GM21360 (cell line): ENCODE data around the gene ZNF536.

Source experiments
- ATAC-seq: cut with Tn5 transposase; IDR thresholded peaks from one replicate; pipeline ENCODE4 v1.9.1; 2021; ENCODE audit warnings: mild to moderate bottlenecking, moderate library complexity; ENCODE audit not compliant: unreplicated experiment

The ZNF536 gene

DNA sequence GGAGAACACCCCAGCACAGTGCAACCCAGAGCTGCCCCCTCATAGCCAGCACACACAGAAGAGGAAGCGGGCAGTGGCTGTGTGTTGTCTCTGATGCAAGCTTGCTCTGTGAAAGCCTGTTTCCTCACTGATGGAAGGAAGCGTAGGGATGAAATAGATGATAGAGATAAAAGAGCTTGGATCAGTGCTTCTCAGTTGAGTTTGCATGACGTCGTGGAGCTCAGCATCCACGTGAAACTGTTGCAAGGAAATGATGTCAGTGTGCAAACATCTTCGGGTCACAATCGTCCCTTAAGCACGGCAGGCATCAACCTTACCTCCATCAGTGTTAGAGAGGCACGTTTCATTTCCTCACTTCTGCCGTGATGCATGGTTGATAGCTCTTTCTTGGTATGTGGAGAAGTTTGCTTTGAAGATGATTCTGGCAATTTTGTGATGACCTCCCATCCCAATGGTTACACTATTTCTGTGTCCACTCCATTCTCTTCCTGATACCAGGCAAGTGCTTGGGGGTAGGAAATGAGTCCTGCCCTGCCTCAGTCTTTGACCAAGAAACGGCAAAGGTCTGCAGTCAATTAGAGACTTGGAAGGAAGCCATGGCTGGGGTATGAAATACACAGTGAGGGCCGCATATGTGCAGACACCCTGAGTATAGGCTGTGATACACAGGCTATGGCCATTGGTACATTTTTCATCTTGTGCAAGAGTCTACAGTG lies 183.0 kb downstream of the ZNF536 start:
- no peak for ATAC-seq

DNA sequence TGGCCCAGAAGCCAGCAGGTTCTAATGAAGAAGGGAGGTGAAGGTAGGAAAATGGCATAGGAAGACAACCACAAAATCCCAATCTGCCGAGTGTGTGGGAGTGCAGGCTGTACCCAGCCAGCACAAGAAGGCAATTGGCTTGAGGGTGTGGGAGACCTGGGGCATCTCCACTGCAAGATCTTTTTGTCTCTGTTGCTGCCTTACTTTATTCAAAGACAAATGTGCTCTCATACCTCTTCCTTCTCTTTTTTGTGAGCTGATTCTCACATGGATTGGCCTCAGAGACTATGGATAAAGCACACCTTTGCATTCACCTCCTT lies 183.6 kb downstream of the ZNF536 start:
- no peak for ATAC-seq

DNA sequence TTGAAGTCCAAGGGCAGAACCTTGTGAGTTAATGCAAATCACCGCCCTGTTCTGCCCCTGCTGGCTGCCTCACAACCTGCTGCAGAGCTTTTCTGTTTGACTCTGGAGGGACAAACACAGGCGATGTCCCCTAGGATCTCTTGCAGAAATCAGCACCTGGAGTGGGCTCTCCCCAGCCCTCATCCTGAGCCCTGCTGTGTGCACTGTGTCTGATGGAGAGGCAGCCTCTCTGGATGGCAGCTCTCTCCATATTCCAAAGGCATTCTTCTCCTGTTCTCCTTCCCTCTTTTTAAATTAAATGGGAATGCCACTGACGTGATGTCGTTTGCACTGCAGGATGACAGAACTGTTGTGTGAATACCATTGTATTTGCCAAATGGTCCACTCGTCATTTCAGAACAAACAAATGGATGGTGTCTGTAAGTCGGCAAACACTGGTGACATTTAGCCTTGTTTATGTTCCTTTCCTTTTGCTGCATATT lies 184.1 kb downstream of the ZNF536 start:
- ATAC-seq = no peak

DNA sequence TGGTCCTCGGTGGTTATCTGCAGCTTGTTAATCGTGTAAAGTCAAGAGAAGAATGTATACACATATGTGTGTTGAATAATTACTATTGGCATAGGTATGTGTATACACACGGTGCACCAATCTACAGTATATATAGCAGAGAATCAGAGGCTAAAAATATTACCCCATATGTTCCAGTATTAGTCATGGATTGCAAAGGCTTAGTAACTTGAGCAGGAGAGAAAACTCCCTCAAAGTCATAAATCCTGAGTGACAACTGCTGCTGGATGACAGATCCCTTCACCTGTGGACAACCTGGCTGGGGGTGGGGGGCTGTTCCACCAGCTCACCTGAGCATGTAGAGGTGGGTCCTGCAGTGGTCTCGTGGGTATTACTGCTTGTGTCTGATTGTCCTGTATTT lies 185.0 kb downstream of the ZNF536 start:
- no peak for ATAC-seq

DNA sequence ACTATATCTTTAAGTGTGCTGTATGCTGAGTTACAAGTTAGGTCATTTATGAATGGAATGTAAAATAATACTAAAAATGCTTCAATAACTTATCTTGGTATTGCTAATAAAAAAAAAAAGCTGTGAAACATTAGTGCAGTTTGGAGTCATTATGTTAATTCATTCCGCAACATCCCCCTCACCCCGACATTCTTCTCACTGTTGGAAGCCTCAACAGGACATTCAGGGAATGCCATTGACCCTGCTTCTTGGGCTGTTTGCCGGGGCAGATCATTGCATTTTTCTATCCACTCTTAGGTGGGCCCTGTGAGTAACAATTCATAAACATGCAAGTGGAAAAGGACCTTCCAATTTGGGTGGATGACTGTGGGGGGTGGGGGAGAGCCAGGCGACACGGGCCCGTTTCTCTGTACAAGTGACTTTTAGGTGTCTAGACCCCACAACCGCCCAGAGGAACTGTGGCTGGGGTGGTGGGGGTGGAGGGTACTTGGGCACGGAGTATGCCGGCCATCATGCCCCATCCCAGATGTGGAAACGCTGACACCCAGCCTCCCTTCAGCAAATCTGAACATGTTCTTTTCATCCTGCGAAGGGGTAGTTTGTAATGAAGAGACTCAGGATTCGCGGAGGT lies 185.9 kb downstream of the ZNF536 start:
- no peak for ATAC-seq

DNA sequence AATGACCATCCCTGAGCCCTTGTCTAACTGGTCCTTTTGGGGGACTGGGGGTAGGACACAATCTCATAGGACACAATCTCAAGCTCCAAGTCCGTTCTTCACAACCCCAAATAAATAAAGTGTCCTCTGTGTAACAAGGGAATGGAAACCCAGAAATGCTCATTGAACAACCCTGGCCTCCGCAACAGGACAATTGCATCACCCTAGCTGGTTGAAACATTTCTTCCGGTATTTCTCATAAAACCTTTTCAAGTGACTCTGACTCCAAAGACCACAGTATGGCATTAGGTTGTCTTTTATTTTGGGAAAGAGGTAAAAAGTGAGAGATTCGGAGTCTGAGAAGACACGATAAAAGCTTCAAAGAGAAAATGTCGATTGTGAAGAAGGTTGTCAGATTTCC lies 186.6 kb downstream of the ZNF536 start:
- no peak for ATAC-seq

DNA sequence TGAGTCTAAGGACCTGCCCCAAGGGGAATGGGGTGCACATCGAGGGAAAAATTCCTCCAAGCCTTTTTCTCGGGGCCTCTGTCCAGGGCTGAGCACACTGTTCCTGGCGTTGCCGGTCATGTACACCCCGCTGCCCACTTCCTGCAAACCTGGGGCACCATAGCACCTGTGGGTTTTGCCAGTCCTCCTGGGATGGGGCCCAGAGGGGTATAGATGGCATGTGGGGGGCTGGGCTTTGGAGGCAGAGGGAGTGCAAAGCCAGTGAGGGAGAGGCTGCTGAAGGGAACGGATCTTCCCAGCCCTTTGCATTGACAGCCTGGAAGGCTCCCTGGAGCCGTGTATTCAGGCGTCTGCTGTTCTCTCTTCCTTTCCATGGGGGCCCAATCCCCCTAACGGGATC lies 187.3 kb downstream of the ZNF536 start:
- ATAC-seq = no peak

DNA sequence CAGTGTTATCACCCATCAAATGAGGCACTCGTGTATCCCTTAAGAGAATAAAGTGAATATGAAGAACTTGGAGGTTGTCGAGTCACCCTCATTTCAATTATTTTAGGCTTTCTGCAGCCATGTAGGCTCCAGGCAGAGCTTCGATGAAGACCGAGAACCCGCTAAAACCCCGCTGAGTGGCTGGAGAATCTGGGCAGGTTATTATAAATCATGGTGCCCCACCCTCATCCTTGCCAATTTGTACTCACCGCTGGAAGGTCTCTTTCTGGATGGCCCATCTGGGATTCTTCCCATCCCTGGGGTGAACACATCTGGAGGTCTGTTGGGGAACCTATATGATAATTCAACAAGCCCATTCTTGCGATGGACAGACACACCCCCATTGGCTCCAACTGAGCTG lies 190.8 kb downstream of the ZNF536 start:
- ATAC-seq = no peak

DNA sequence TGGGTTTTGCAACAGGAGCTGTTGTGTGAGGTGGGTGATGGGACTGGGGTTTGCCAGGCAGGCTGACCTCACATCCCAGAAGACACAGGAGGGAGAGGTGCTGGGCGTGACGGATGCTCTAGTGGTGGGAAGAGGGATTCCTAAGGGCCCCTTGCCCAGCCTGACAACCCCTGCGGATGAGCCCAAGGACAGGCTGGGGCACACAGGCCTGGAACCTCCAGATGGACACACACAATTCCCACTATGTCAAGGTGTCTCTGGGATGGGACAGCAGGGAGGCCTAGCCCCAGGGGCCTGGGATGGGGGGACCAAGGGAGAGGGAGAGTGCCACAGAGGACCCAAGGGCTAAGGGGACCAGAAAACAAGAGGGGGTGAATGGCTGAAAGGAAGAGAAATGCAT lies 191.5 kb downstream of the ZNF536 start:
- ATAC-seq = no peak

DNA sequence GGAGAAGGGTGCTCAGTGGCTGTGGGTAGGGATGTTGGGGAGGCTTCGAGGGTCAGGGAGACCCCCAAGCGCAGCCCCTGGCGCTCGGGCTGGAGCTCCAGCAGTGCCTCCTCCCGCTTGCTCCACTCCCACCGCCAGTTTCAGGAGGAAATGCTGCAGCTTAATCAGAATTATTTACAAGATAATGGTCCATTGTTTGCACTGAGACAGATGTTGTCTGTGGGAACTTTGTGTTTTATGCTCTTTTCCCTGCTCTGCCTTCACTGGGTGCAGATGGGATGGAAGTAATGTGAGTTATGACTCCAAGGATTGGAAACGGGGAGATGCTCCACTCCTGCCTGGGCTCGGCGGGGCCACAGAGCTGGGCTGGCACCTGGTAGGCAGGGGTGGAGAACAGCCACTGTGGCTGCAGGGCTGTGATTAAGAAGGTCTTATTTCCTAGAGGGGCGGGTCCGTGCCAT lies 192.4 kb downstream of the ZNF536 start:
- ATAC-seq = no peak

DNA sequence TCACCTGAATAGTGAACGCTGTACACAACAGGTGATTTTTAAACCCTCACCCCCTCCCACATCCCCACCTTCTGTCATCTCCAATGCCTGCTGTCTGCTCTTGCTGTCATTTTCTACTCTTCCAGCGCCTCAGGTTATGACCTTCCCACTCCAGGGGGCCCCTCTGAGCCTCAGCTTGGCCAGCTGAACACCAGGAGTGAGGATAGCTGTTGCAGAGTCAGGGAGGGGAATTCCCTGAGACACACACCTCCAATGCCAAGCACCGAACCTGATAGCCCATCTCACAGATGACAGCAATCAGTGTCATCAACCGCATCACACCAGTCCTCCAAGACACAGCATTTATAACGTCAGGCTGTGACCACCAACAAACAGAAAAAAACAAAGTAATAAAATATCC lies 193.5 kb downstream of the ZNF536 start:
- ATAC-seq = no peak

DNA sequence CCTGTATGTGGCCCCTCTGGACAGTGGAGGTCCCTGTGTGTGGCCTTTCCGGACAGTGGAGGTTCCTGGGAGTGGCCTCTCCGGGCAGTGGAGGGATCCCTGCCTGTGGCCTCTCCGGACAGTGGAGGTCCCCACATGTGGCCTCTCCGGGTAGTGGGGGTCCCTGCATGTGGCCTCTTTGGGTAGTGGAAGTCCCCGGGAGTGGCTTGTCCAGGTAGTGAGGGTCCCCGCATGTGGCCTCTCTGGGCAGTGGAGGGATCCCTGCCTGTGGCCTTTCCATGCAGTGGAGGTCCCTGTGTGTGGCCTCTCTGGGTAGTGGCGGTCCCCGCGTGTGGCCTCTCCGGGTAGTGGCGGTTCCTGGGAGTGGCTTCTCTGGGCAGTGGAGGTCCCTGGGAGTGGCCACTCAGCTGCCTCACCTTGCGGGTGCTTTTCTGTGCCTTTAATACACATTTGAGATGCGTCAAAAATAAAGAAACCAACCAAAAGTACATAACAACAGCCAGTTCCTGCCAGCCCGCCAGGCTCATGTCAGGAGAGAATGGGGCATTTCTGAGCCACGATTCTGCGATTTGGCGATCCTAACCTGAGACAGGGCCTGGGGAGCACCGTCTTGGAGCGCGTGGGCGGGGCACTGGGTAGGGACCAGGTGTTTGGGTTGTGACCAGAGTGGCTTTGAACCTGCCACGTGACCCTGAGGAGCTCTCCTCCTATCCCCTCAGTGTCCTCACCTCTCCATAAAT lies 194.7 kb downstream of the ZNF536 start:
- ATAC-seq = no peak

DNA sequence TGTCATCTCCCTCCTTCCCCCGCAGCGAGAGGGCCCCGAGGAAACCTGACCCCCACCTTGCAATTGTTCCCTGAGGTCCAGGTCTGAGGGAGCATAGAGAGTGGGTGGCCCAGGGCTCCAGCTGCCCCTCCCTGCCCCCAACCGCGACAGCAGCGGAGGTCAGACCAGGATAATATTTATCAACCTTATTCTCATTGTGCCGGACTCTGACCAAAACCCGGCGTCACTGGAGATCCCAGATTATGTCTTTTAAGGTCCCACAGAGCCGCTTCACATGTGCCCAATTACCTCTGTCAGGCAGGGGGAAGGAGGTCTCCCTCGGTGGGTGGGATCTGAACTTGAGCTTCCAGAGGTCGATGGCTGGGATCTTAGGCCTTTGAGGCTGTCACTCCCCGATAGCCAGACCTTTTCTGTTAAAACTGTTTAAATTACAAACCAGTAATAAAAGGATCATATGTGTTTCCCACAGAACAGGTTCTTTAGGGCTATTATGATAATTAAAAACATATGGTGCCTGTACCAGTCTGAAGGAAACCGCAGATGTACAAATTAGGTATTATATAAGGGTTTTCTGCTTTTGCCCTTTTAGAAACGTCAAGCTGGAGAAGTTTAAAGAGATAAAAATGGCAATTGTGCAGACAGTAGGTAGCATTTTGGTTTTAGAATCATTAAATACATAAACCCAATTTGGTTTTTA lies 195.5 kb downstream of the ZNF536 start:
- no peak for ATAC-seq

DNA sequence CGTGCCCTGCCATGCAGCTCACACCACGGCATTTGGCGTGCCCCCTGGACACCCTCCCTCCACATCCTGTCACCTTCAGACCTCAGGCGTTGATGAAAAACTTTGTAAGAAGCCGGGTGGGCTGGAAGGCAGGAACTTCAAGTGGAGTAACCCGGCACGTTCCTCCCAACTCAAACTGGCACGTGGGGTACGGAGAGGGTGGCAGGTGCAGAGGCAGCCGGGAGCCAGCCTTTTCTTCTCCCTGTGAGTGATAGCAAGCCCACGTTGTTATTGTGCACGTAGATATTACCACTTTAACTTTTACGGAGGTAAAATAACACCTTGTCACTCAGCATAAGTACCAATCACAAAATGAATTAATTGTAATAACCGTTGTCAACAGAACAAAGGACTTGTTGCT lies 198.0 kb downstream of the ZNF536 start:
- ATAC-seq = no peak

DNA sequence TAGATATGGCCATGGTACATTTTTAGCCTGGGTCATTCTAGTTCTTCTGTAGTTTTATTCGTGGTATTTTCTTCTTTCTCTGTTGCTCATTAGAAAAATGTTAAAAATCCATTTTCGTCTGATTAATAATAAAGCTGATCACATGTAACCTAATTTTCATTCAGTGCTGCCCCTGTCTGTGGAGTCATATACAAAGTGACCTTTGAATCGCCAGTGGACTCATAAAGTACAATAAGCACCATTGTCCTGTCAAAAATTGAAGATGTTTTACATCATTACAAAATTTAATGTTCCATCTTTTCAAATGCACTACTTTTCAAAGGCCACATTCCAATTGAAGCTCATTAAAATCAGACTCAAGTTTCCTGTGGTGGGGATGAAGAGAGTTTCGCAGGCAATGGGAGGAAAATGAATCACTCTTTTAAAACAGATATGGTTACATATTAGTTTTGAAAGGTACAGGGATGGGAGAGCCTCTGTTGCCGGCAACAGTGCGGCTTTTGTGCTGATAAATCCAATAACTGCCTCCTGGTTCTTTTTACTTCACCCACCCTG lies 205.4 kb downstream of the ZNF536 start:
- ATAC-seq = no peak

DNA sequence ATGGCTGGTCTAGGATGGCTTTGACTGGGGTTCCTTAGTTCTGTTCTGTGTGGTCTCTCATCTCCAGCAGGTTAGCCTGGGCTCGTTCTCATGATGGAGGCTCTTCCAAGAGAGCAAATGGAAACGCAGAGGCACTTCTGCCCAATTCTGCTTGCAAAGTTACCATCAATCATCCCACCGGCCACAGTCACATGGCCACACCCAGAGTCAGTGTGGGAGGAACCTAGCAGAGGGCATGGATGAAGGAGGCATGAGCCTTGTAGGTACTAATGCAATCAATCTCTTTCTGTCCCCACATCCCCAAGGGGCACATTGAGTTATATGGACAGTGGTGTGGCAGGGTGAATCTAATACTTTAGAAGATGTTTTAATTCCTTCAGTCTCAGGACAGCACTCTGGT lies 207.2 kb downstream of the ZNF536 start:
- ATAC-seq = no peak

DNA sequence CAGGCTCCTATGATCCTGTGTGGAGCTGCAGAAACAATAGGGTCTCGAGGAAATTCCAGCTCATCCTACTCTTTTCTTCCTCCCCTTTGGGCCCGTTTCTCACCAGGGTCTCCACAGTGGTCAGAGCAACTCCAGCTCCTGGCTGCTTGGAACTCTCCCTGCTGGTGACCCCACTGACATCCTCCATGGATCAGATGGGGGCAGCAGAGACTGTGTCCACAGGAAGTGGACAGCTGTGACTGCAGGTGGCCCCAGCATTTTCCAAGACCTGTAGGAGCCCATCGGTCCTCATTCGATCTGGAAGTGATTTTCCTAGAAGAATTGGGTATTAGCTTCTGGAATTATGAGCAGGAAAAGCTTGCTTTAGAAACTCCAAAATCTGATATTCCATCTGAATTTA lies 208.5 kb downstream of the ZNF536 start:
- ATAC-seq = no peak

DNA sequence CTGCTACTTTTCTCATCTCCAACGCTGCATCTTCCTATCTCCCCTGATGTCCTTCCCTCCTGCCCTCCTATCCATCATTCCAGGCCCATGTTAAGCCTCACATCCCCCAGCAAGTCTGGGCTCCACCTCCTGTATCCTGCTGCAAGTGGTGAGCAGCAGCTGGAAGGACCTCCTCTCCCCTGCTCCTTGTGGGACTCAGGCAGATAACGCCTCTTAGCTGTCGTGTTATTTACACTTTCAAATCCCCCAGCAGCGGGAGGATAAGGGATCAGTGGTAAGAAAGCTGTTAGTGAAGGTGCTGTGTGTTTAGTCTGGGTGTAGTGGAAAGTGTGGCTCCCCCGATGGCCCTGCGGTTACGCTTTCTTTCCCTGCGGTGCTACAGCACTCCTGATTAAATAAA lies 211.9 kb downstream of the ZNF536 start:
- ATAC-seq = no peak

DNA sequence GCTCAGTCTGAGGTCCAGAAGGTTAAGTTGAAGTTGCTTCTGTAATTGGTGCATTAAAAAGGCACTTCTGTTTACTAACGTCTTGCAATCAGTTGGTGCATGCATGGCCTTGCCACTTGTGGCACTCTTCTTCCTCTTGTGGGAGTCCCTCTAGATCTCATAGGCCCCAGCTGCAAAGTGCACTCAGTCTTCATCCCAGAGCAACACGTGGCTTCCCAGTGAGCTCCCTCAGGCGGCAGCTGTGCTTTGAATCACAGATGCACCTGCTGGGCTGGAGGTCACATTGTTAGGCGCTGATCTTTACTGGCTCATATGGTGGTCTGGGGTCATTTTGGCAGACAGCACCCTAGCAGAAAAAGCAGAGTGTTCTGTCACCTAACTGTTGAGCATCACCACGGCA lies 215.7 kb downstream of the ZNF536 start:
- no peak for ATAC-seq

DNA sequence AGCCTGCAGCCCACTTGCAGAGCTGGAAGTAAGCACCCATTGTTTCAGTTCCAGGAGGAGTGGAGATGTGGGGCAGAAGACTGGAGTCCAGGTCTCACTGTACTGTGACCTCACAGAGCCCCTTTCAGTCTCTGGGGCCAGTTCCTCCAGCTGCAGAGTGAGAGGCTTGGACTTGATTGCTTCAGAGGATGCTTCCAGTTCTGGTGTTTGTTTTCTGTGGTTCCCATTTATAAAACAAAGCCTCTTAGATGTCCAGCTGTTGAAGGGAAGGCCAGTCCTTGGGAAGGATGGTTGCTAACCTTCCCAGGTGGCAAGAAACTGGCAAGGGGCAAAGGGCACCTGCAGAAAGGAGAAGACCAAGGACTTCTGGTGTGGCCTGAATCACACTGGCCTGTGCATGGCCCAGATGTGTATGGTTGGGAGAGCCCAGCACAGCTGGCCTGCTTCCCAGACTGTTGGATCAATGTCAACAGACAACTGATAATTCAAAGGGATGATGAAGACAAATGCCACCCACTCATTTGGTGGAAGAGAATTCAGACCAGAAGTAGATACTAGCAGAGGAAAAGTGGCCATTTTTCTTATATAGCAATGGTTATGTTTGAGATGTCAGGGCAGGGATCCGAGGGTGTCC lies 218.5 kb downstream of the ZNF536 start:
- ATAC-seq = no peak

DNA sequence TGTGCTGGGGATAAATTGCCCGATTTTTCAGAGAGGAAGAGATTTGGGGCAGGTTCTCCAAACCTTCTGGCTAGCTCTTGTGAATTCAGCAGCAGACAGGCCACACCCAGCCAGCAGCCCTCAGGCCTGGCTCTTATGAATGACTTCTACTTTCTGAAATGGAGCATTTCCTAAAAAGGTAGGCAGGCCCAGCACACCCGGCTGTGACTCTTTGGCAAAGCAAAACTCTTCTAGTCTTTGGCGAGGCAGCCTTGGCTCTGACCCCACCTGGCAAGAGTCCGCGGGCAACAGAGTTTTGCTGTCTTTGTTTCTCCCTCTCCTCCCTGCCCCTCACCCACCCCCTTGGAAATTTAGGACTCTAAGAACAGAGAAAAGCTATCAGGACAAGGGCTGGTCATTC lies 221.2 kb downstream of the ZNF536 start:
- ATAC-seq = no peak
